Neuronal stem cell (in vitro differentiated cells): ENCODE data around the gene PAX7.
A peak's percentile ranks its signal among the peaks of the same experiment; 100 is the strongest.

Experiments
- DNase-seq: peaks from one replicate; pipeline ENCODE4 v3.0.0-alpha.2; 2013; ENCODE audit warnings: low spot score
- H2AFZ ChIP-seq: one replicate; pipeline ENCODE4 v1.6.1; 2013; ENCODE audit warnings: mild to moderate bottlenecking, low read length, inconsistent platforms
- H2AK5ac ChIP-seq: 2 replicates; pipeline ENCODE4 v1.6.1; 2013; ENCODE audit warnings: low read depth, mild to moderate bottlenecking, inconsistent platforms, low read length, moderate library complexity, mixed read lengths
- H2BK120ac ChIP-seq: 2 replicates; pipeline ENCODE4 v1.6.1; 2013; ENCODE audit warnings: low read depth, mild to moderate bottlenecking, inconsistent platforms, low read length, moderate library complexity, mixed read lengths
- H2BK12ac ChIP-seq: one replicate; pipeline ENCODE4 v1.6.1; 2013; ENCODE audit warnings: low read length, inconsistent platforms
- H2BK15ac ChIP-seq: 2 replicates; pipeline ENCODE4 v1.6.1; 2013; ENCODE audit warnings: mild to moderate bottlenecking, low read length, inconsistent platforms, mixed read lengths
- H2BK5ac ChIP-seq: one replicate; pipeline ENCODE4 v1.6.1; 2013; ENCODE audit warnings: inconsistent platforms, mild to moderate bottlenecking, low read length, moderate library complexity
- H3K14ac ChIP-seq: one replicate; pipeline ENCODE4 v1.6.1; 2013; ENCODE audit warnings: low read length, inconsistent platforms
- H3K18ac ChIP-seq: 2 replicates; pipeline ENCODE4 v1.6.1; 2013; ENCODE audit warnings: low read length, inconsistent platforms
- H3K23ac ChIP-seq: 2 replicates; pipeline ENCODE4 v1.6.1; 2013; ENCODE audit warnings: low read depth, mild to moderate bottlenecking, mixed read lengths, low read length, inconsistent platforms; ENCODE audit not compliant: poor library complexity
- H3K27ac ChIP-seq: replicated peaks from 3 replicates; pipeline ENCODE4 v1.5.1; 2013; ENCODE audit warnings: low read length, inconsistent platforms
- H3K27me3 ChIP-seq, 3 experiments: 2 replicates each; pipeline ENCODE4 v1.6.1; 2013; ENCODE audit warnings: low read length in 3 of 3, mild to moderate bottlenecking in 2 of 3, inconsistent platforms in 1 of 3, low read depth in 1 of 3, mixed read lengths in 1 of 3, moderate library complexity in 1 of 3; ENCODE audit not compliant: control insufficient read depth in 3 of 3, insufficient read depth in 3 of 3
- H3K36me3 ChIP-seq, 2 donors: replicated peaks in 1 of 2; 2 replicates each; pipeline ENCODE4 v1.6.1; 2013; ENCODE audit warnings: low read length in 2 of 2; ENCODE audit not compliant: control insufficient read depth in 2 of 2, insufficient read depth in 2 of 2
- H3K4ac ChIP-seq: 2 replicates; pipeline ENCODE4 v1.6.1; 2013; ENCODE audit warnings: inconsistent platforms, mild to moderate bottlenecking, low read length, moderate library complexity
- H3K4me1 ChIP-seq, 2 donors: 1 replicate in 1 of 2; 2 replicates in 1 of 2; pipeline ENCODE4 v1.6.1; 2013; ENCODE audit warnings: low read length in 2 of 2, low read depth in 1 of 2; ENCODE audit not compliant: control insufficient read depth in 2 of 2, insufficient read depth in 1 of 2
- H3K4me2 ChIP-seq: one replicate; pipeline ENCODE4 v1.6.1; 2013; ENCODE audit warnings: mild to moderate bottlenecking, low read length, inconsistent platforms; ENCODE audit not compliant: insufficient read depth, poor library complexity, severe bottlenecking
- H3K4me3 ChIP-seq, 2 donors: 2 replicates each; pipeline ENCODE4 v1.5.1; 2013; ENCODE audit warnings: low read length in 2 of 2, mild to moderate bottlenecking in 2 of 2, inconsistent platforms in 1 of 2, moderate library complexity in 1 of 2
- H3K79me1 ChIP-seq: one replicate; pipeline ENCODE4 v1.6.1; 2013; ENCODE audit warnings: low read depth, mild to moderate bottlenecking, inconsistent platforms, low read length, moderate library complexity
- H3K9ac ChIP-seq: one replicate; pipeline ENCODE4 v1.6.1; 2013; ENCODE audit warnings: mild to moderate bottlenecking, low read depth, low read length, inconsistent platforms; ENCODE audit not compliant: poor library complexity
- H3K9me3 ChIP-seq, 2 donors: replicated peaks in 1 of 2; 2 replicates each; pipeline versions ENCODE3 to v1.6.1; 2013; ENCODE audit warnings: low read length in 2 of 2, mild to moderate bottlenecking in 2 of 2, inconsistent platforms in 1 of 2, low read depth in 1 of 2, mixed read lengths in 1 of 2, moderate library complexity in 1 of 2; ENCODE audit not compliant: control insufficient read depth in 2 of 2, insufficient read depth in 1 of 2
- H4K8ac ChIP-seq: one replicate; pipeline ENCODE4 v1.6.1; 2013; ENCODE audit warnings: low read depth, mild to moderate bottlenecking, inconsistent platforms, low read length, moderate library complexity
- H4K91ac ChIP-seq: one replicate; pipeline ENCODE4 v1.6.1; 2013; ENCODE audit warnings: low read length, low read depth, mild to moderate bottlenecking, inconsistent platforms; ENCODE audit not compliant: poor library complexity
- WGBS, 2 donors: extraction: QIAGEN DNeasy Blood & Tissue Kit; methylation state at CpG; one replicate each; pipeline ENCODE4 v1.1.7; 2013; ENCODE audit warnings: missing lambda C conversion rate in 2 of 2, mixed read lengths in 1 of 2; ENCODE audit not compliant: insufficient read length in 2 of 2, insufficient replicate concordance in 1 of 2; ENCODE audit errors: extremely low coverage in 2 of 2; 5-methylcytosine and 5-hydroxymethylcytosine counted together

Gene PAX7

DNA sequence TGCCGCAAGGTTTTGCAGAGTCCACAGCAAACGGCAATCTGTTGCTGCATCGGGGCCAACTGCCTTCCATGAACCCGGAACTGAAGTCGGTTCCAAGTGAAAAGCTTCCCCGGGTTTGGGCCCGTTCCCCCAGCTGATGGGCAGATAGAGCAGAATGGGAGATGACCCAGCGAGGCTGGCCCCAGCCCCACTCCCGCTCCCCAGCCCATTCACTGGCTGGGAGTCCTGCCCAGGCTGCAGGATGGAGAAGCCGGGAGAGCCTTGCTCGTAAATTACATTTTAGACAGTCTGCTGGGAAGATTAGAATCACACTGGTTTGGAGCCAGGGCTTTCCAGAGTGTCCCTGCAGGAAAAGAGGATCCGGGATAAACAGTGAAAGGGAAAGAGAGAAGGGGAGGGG, 31.6 kb upstream of the PAX7 start:
- Histone ChIP-seq H3K36me3 (no peaks in the 10 kb centered on the region), H3K23ac (no peak overlapping the region), H3K14ac (no peak overlapping the region), H3K4me1 (peaks cover 0 to 12% of the 10 kb centered on the region in 2 donors), H2BK12ac (no peak overlapping the region), H2AFZ (no peak overlapping the region), H3K18ac (no peak overlapping the region), H3K27ac (no peak overlapping the region), H3K4me3 (no peak overlapping the region), H2BK120ac (no peak overlapping the region), H3K79me1 (no peaks in the 10 kb centered on the region), H3K27me3 (peaks cover 0 to 2% (median 0%) of the 10 kb centered on the region in 3 experiments), H3K9me3 (no peaks in the 10 kb centered on the region), H2BK5ac (no peak overlapping the region), H4K8ac (no peak overlapping the region), H2AK5ac (no peak overlapping the region), H4K91ac (no peak overlapping the region), H3K4me2 (no peak overlapping the region), H3K9ac (no peak overlapping the region), H3K4ac (no peak overlapping the region), H2BK15ac (no peak overlapping the region)
- no CpG with 5 or more reads among the region's 12 CpGs for WGBS, 2 donors
- no peak for DNase-seq

DNA sequence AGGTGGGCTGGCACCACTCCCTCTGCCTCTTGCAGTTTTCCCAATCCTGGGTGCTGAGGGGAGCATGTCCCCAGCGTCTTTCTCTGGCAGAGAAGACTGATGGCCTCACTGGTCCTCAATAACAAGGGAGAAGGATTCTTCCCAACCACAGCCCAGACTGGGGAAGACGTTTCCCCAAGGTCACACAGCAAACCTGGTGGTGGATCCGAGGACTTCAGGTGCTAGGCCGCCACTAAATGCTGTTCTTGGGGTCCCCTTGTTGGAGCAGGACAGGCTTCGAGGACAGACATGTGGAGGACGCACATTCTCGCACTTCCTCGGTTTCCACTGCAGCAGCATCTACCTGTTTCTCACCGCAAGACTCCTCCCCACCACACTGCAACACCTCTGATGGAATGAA, 30.9 kb upstream of the PAX7 start:
- Histone ChIP-seq H4K91ac (no peak overlapping the region), H2BK12ac (no peak overlapping the region), H2BK15ac (no peak overlapping the region), H3K4me3 (no peak overlapping the region), H3K9me3 (no peaks in the 10 kb centered on the region), H3K27ac (no peak overlapping the region), H3K4me1 (peaks cover 0 to 12% of the 10 kb centered on the region in 2 donors), H3K27me3 (no peaks in the 10 kb centered on the region), H3K18ac (no peak overlapping the region), H2BK5ac (no peak overlapping the region), H3K23ac (no peak overlapping the region), H3K36me3 (no peaks in the 10 kb centered on the region), H2AK5ac (no peak overlapping the region), H4K8ac (no peak overlapping the region), H3K79me1 (no peaks in the 10 kb centered on the region), H3K14ac (no peak overlapping the region), H2AFZ (no peak overlapping the region), H2BK120ac (no peak overlapping the region), H3K4ac (no peak overlapping the region), H3K4me2 (no peak overlapping the region), H3K9ac (no peak overlapping the region)
- WGBS, 2 donors: no CpG with 5 or more reads among the region's 9 CpGs
- no peak for DNase-seq

DNA sequence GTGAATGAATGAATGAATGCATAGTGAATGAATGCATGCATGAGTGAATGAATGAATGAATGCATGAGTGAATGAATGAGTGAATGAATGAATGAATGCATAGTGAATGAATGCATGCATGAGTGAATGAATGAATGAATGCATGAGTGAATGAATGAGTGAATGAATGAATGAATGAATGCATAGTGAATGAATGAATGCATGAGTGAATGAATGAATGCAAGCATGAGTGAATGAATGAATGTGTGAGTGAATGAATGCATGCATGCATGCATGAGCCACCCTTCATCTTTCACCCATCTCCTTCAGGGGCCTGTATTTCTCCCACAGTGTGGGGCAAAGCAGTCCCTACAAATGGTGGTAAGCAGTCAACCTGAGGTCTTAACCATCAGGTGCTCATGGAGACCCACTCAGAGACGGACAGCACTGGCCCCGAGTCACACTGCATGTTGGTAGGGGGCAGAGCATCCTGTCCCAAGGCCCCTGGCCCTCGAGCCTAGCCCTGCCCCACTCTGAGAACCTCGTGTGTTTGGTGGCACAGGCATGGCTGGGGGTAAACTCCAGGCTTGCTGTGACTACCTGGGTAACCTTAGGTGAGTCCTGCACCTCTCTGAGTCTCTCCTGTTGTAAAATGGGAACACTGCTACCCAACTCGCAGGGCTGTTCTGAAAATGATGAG, 28.0 kb upstream of the PAX7 start:
- Histone ChIP-seq H2AK5ac (peak overlapping the region; percentile 41), H3K9me3 (no peaks in the 10 kb centered on the region), H3K27me3 (peaks cover 0 to 9% (median 5%) of the 10 kb centered on the region in 3 experiments), H3K4me1 (peaks cover 0 to 18% of the 10 kb centered on the region in 2 donors), H3K27ac (no peak overlapping the region), H3K4ac (no peak overlapping the region), H2BK120ac (no peak overlapping the region), H3K18ac (no peak overlapping the region), H4K91ac (no peak overlapping the region), H2BK12ac (no peak overlapping the region), H2AFZ (no peak overlapping the region), H4K8ac (no peak overlapping the region), H3K36me3 (no peaks in the 10 kb centered on the region), H3K4me2 (no peak overlapping the region), H3K4me3 (no peak overlapping the region), H3K79me1 (no peaks in the 10 kb centered on the region), H2BK15ac (peak overlapping the region; percentile 46), H3K9ac (no peak overlapping the region), H2BK5ac (no peak overlapping the region), H3K14ac (no peak overlapping the region), H3K23ac (peak overlapping the region; percentile 11)
- no CpG with 5 or more reads among the region's 5 CpGs for WGBS, 2 donors
- no peak for DNase-seq

DNA sequence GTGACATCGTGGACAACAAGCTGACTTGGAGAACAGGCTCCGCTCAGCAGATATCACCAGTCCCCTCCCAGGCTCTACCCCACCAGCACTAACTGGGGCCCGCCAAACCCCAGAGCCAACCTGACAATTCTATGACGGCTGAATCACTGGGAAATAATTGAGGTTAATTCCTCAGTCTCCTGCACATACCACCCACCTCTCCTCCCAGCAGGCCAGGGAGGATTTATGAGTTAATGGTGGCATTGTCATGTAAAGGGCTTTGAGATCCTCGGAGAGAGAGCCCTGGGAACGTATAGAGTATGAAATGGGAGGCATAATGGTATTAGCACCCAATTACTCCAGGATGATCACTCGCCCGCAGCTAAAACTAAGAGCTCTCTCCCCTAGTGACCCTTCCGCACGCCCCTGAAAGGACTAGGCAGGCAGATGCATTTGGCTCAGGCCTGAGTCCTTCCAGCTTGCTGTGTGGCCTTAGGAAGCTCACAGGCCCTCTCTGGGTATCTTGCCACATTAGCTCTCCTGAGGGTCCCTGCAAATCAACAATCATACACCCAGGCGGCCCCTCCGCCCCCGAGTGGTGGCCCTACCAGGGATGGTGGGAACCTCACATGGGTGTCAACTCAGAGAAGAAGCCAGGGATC, 27.3 kb upstream of the PAX7 start:
- H3K4ac ChIP-seq: no peak overlapping the region
- no peak overlapping the region for H4K8ac ChIP-seq
- no peak overlapping the region for H2AFZ ChIP-seq
- no peaks in the 10 kb centered on the region for H3K79me1 ChIP-seq
- H3K27me3 ChIP-seq: peaks cover 0 to 9% (median 5%) of the 10 kb centered on the region in 3 experiments
- H2BK15ac ChIP-seq: no peak overlapping the region
- no peak overlapping the region for H2AK5ac ChIP-seq
- H3K23ac ChIP-seq: no peak overlapping the region
- no peak for DNase-seq
- no peak overlapping the region for H4K91ac ChIP-seq
- H2BK5ac ChIP-seq: no peak overlapping the region
- H3K14ac ChIP-seq: no peak overlapping the region
- no peaks in the 10 kb centered on the region for H3K36me3 ChIP-seq
- no peaks in the 10 kb centered on the region for H3K9me3 ChIP-seq
- H3K18ac ChIP-seq: peak overlapping the region; percentile 65
- peak overlapping the region; percentile 30 for H3K9ac ChIP-seq
- H3K4me3 ChIP-seq: no peak overlapping the region
- WGBS, 2 donors: no CpG with 5 or more reads among the region's 13 CpGs
- no peak overlapping the region for H2BK12ac ChIP-seq
- H2BK120ac ChIP-seq: no peak overlapping the region
- H3K4me2 ChIP-seq: no peak overlapping the region
- H3K27ac ChIP-seq: no peak overlapping the region
- peaks cover 0 to 18% of the 10 kb centered on the region in 2 donors for H3K4me1 ChIP-seq
